Transverse colon (tissue), 4 donors: Measurements from ENCODE around the gene EIF4E1B. TPM values are rescaled to one million over a fixed set of nuclear protein-coding genes. Genes with fewer than 3 reads are reported as not detected.
"Not testable (repeated sequence)": the region's sequence is repeated elsewhere in the genome, so short reads cannot be mapped to it uniquely, and the experiment has no call there.

ENCODE experiments used
- DNase-seq: peaks from one replicate; pipeline ENCODE4 v3.0.0-alpha.2; 2019
- H3K27ac ChIP-seq, 4 donors: fragments of 200-600 bp; sonication (generic); 2 replicates each; pipeline ENCODE4 v1.5.1; 2016 to 2018; ENCODE audit warnings: inconsistent platforms in 4 of 4
- H3K27me3 ChIP-seq: fragments of 200-600 bp; sonication (generic); 2 replicates; pipeline ENCODE4 v1.5.1; 2017; ENCODE audit warnings: inconsistent platforms
- H3K36me3 ChIP-seq, 4 donors: fragments of 200-600 bp; sonication (generic); 2 replicates each; pipeline ENCODE4 v1.5.1; 2017 to 2019; ENCODE audit warnings: inconsistent platforms in 4 of 4
- H3K4me1 ChIP-seq, 4 donors: fragments of 200-600 bp; sonication (generic); 2 replicates each; pipeline ENCODE4 v1.5.1; 2017 to 2020; ENCODE audit warnings: inconsistent platforms in 4 of 4
- H3K4me3 ChIP-seq, 4 donors: fragments of 200-600 bp; sonication (generic); 1 replicate in 1 of 4; 2 replicates in 3 of 4; pipeline versions ENCODE4 v1.5.1 to v1.6.1; 2017 to 2019; ENCODE audit warnings: inconsistent platforms in 4 of 4
- H3K9me3 ChIP-seq, 2 donors: fragments of 200-600 bp; sonication (generic); 2 replicates each; pipeline ENCODE4 v1.5.1; 2017 to 2019; ENCODE audit warnings: inconsistent platforms in 2 of 2
- EP300 ChIP-seq: sonication (generic); formaldehyde crosslinking; IDR thresholded peaks from one replicate; pipeline ENCODE4 v1.6.1; 2017; ENCODE audit warnings: antibody characterized with exemption, low read depth
- POLR2A ChIP-seq: fragments of 450-650 bp; IDR thresholded peaks from one replicate; pipeline ENCODE4 v1.6.1; 2016; ENCODE audit warnings: antibody characterized with exemption, mild to moderate bottlenecking, moderate library complexity
- POLR2AphosphoS5 ChIP-seq, 3 donors: sonication (generic); formaldehyde crosslinking; IDR thresholded peaks; one replicate each; pipeline ENCODE4 v1.6.1; 2016; ENCODE audit warnings: antibody characterized with exemption in 3 of 3
- WGBS, 2 donors: methylation state at CpG; one replicate each; pipeline ENCODE4 v1.1.5; 2018; ENCODE audit warnings: low coverage in 1 of 2; 5-methylcytosine and 5-hydroxymethylcytosine counted together
- in situ Hi-C, 4 donors: fragments of 200-750 bp; cut with MboI; loops; one replicate each; pipeline versions ENCODE4 v1.15.0 to v1.15.1; 2017; ENCODE audit warnings: low sequenced_read_pairs in 3 of 4, low pct_ligation_motif_present in 1 of 4, low pct_unique_long_range_greater_than_20kb in 1 of 4
- intact Hi-C: fragments of 100-400 bp; cut with DNase I; formaldehyde crosslinking; loops from one replicate; pipeline ENCODE4 v1.15.1; 2023; ENCODE audit warnings: low total_unique reads
- total RNA-seq, 4 donors: library from RNA; depleted of rRNA; stranded (reverse); fragments of >200 nt; gene quantifications; one replicate each; pipeline ENCODE4 v1.1.0, GENCODE V29; 2016
- TF ChIP-seq, protein P1 (sequence below), 5 experiments: fragments of 200-600 bp in 3 of 5; fragments of 450-650 bp in 2 of 5; sonication (generic) in 3 of 5; IDR thresholded peaks; 1 replicate in 2 of 5; 2 replicates in 3 of 5; pipeline ENCODE4 v1.5.1; 2016 to 2017; ENCODE audit warnings: antibody characterized with exemption in 5 of 5, inconsistent platforms in 3 of 5, mild to moderate bottlenecking in 2 of 5, moderate library complexity in 1 of 5

The EIF4E1B gene
- total RNA-seq, 4 donors from 2014 or later = not detected

DNA sequence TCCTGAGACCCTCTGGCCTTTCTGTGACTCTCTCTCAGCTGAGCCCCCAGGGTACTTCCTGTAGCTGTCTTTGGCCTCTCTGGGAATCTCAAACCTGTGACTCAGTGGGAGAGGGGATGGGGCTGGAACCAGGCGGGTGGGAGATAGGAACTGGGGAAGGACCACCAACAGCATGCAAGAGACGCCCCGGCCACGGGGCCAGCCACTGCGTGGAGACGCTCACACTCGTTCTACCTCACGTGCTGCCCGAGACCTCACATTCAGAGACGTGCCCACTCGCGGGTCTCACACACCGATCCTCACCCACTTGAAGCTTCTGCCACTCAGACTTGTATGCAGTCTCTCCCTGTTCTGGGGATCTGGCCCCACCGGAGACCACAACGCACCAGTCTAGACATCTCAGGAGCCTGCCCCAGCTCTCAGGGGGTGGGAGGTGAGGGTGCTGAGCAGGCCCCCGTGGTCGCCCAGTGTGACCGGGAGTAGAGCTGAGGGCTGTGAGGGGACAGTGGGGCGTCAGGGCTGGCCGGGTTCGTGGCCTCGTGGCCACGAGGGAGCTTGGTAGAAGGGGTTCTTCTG, 34.3 kb upstream of the EIF4E1B start:
- 76% methylated on average over 23 of the region's 23 CpGs; no CpG with 5 or more reads in 1 of the 2 donors for WGBS, 2 donors
- Histone ChIP-seq H3K4me3 (peak overlapping the region in 2 of 4 donors; percentile 38 to 62), H3K36me3 (no peaks in the 10 kb centered on the region), H3K4me1 (peaks cover 3 to 12% (median 8%) of the 10 kb centered on the region in 4 donors), H3K9me3 (no peaks in the 10 kb centered on the region), H3K27ac (no peak overlapping the region), H3K27me3 (peaks cover 8% of the 10 kb centered on the region)
- intact Hi-C loops = no loop called here
- no peak for TF ChIP-seq EP300
- TF ChIP-seq, protein P1, sequence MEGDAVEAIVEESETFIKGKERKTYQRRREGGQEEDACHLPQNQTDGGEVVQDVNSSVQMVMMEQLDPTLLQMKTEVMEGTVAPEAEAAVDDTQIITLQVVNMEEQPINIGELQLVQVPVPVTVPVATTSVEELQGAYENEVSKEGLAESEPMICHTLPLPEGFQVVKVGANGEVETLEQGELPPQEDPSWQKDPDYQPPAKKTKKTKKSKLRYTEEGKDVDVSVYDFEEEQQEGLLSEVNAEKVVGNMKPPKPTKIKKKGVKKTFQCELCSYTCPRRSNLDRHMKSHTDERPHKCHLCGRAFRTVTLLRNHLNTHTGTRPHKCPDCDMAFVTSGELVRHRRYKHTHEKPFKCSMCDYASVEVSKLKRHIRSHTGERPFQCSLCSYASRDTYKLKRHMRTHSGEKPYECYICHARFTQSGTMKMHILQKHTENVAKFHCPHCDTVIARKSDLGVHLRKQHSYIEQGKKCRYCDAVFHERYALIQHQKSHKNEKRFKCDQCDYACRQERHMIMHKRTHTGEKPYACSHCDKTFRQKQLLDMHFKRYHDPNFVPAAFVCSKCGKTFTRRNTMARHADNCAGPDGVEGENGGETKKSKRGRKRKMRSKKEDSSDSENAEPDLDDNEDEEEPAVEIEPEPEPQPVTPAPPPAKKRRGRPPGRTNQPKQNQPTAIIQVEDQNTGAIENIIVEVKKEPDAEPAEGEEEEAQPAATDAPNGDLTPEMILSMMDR (IDR thresholded peaks at IDR 0.05) = no peak
- no peak for TF ChIP-seq POLR2A
- no peak for TF ChIP-seq POLR2AphosphoS5 (IDR thresholded peaks at IDR 0.05)
- in situ Hi-C loops = loop anchor here in 1 of 4 donors (25.0 kb wide), 1 partner anchor 184 kb away; the partner anchor contains the start of gene CLTB
- DNase-seq = no peak

DNA sequence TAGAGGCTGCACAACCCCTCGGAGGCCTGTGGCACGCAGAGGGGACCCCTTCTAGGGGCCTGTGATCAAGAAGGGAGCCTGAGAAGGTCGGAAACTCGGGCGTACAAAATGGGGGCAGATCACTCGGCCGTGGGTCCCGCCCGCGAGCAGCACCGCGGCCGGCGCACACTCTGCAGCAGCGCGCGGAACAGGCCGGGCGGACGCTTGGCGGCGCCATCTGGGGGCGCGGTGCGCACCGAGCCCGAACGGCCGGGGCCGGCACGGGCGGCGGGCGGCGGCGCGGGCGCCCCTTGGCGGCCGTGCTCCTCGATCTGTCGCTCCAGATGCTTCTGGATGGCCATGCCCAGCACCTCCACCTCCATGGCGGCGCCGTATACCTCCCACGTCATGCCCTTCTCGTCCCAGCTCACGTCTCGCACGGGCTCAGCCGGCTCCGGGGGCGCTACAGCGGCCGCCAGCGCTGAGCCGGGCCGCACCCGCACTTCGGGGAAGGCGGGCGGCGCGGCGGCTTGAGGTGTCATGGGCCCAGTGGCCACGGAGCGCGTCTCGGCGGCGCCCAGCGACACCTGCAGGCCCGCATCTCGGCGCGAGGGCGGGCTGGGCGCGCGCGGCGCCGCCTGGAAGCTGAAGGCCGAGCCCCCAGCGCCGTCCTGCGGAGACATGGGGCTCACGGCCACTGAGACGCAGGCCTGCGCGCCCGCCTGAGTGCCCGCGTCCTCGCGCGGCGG, 33.6 kb upstream of the EIF4E1B start:
- in situ Hi-C loops (loop anchor here in 1 of 4 donors (25.0 kb wide), 1 partner anchor 185 kb away; the partner anchor contains the start of gene CLTB), intact Hi-C loops (no loop called here)
- 4% methylated on average over 29 of the region's 98 CpGs; no CpG with 5 or more reads in 1 of the 2 donors for WGBS, 2 donors
- peak overlapping the region in 2 of 4 donors; percentile 50 to 51 for H3K27ac ChIP-seq
- H3K27me3 ChIP-seq = peaks cover 8% of the 10 kb centered on the region
- DNase-seq = peak; percentile 65
- peak overlapping the region in 3 of 4 donors; percentile 37 to 62 (median 38) for H3K4me3 ChIP-seq
- TF ChIP-seq POLR2AphosphoS5 (IDR thresholded peaks at IDR 0.05) (peak in 1 of 3 donors; percentile 15), EP300 (no peak), POLR2A (no peak)
- TF ChIP-seq, protein P1 (IDR thresholded peaks at IDR 0.05) = peak in 4 of 5 experiments; percentile 19 to 44 (median 32)
- H3K4me1 ChIP-seq = peaks cover 3 to 12% (median 8%) of the 10 kb centered on the region in 4 donors
- H3K36me3 ChIP-seq = no peaks in the 10 kb centered on the region
- no peaks in the 10 kb centered on the region for H3K9me3 ChIP-seq

DNA sequence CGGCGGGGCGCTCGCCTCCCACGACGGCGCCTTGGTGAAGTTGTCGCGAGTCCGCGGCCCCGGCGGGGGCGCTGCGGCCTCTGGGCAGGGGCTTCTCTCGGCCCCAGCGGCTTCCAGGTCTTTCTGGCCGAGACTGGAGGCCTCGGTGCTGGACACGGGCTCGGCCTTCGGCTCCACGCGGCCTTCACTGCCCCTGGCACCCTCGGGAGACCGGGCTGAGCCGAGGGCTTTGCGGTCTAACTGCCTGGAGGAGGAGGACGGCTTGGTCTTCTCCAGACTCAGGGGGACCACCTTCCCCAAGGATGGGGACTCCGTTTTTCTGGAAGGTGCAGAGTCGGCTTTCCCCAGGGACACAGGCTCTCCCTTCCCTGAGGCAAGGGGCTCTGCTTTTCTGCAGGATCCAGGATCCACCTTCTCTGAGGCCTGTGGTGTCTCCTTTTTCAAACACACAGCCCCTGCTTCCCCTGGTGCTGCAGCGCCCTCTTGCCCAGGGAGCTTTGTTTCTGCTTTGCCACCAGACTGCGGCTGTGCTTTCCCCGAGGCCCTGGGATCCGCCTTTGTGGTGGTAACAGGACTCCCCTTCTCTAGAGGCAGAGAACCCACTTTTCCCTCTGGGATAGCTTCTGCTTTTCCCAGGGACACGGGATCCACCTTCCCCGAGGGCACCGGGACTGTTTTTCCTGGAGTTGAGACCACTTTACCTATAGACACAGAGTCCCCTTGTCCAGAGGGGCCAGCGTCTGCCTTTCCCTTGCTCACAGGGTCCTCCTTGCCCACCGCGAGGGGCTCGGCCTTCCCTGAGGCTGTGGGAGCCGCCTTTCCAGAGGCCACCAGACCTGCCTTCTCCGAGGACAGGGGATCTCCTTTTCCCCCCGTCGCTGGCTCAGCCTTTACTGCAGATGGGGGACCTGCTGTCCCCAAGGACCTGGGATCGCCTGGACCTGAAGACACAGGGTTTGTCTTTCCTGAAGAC, 32.8 kb upstream of the EIF4E1B start:
- Histone ChIP-seq H3K36me3 (no peaks in the 10 kb centered on the region), H3K4me1 (peaks cover 3 to 12% (median 8%) of the 10 kb centered on the region in 4 donors), H3K9me3 (no peaks in the 10 kb centered on the region), H3K27me3 (peaks cover 8% of the 10 kb centered on the region), H3K27ac (peak overlapping the region in 1 of 4 donors; percentile 50), H3K4me3 (peak overlapping the region in 3 of 4 donors; percentile 37 to 62 (median 38))
- in situ Hi-C loops (loop anchor here in 1 of 4 donors (25.0 kb wide), 1 partner anchor 185 kb away; the partner anchor contains the start of gene CLTB), intact Hi-C loops (no loop called here)
- no peak for TF ChIP-seq EP300
- TF ChIP-seq, protein P1 (IDR thresholded peaks at IDR 0.05) = no peak
- no peak for TF ChIP-seq POLR2A
- TF ChIP-seq POLR2AphosphoS5 (IDR thresholded peaks at IDR 0.05) = no peak
- WGBS, 2 donors = 70% methylated on average over 40 of the region's 47 CpGs; no CpG with 5 or more reads in 1 of the 2 donors
- no peak for DNase-seq

DNA sequence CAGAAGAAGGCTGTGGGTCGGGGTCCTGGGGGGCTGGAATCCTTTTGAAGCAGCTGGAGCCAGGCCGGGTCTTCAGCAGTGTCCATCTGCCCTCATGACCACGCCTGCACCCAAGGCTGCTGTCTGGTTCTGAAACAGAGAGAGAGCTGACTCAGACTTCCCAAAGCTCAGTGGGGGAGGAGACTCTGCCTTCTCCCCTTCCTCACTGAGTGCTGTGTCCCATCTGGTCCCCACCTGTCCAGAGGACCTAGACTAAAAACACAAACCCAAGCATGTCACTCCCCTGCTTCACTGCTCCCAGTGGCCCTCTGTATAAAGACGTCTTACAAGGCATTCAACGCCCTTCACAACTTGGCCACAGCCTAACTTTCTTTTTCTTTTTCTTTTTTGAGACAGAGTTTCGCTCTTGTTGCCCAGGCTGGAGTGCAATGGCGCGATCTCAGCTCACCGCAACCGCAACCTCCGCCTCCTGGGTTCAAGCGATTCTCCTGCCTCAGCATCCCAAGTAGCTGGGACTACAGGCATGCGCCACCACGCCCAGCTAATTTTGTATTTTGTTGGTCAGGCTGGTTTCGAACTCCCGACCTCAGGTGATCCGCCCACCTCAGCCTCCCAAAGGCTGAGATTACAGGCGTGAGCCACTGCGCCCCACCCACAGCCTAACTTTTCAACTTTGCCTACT, 30.6 kb upstream of the EIF4E1B start:
- DNase-seq, H3K36me3 ChIP-seq, intact Hi-C loops, H3K27me3 ChIP-seq, H3K27ac ChIP-seq, H3K9me3 ChIP-seq, H3K4me3 ChIP-seq: not testable (repeated sequence)
- whole genome bisulfite sequencing, 2 donors = 86 to 93% methylated on average over 5 to 19 of the region's 19 CpGs
- in situ Hi-C loops = loop anchor here in 1 of 4 donors (25.0 kb wide), 1 partner anchor 188 kb away; the partner anchor contains the start of gene CLTB
- H3K4me1 ChIP-seq = peaks cover 3 to 12% (median 8%) of the 10 kb centered on the region in 4 donors
